Fibroblast of pulmonary artery (primary cell): ENCODE results near the gene PLA2G2A.

Experiments
- DNase-seq: peaks from one replicate; pipeline ENCODE4 v3.0.0-alpha.2; 2010; ENCODE audit warnings: low read depth
- H3K4me3 ChIP-seq: replicated peaks from 2 replicates; pipeline ENCODE4 v1.5.1; 2011; ENCODE audit warnings: low read depth, mild to moderate bottlenecking, control low read depth, low read length, moderate library complexity
- TF ChIP-seq, protein P1 (sequence below): IDR thresholded peaks from 2 replicates; pipeline ENCODE4 v1.5.1; 2011; ENCODE audit warnings: mild to moderate bottlenecking, control low read depth, low read length, inconsistent platforms; ENCODE audit errors: missing control alignments

PLA2G2A gene

DNA sequence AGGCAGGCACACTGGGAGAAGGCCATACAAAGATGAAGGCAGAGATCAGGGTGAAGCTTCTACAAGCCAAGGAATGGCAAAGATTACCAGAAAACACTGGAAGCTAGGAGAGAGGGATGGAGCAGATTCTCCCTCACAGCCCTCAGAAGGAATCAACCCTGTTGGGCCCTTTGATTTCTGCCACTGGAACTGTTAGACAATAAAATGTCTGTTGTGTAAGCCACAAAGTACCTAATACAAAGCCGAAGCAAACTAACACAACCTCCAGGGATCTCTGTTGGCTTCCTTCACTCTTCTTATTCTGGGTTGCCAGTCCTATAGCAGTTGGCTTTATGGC is 1.7 kb upstream of the PLA2G2A start:
- H3K4me3 ChIP-seq = no peak overlapping the region
- no peak for DNase-seq

DNA sequence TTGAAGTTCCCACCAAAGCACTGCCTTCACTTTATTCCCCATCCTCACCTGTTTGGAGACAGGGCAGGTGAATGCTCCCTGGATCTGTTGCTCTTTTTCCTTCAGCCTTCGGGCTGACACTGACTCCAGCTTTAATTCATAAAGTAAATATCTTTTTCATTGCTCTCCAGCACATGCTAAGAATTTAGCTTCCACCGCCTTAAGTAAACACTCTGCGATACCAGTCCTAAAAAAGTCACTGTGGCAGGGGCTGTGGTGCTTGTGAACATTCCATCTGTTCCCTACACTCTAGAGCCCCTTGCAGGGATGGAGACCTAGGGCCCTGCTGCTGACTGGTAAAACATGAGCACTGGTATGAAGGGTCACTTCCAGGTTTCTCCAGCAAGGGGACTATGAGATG is 896 bp upstream of the PLA2G2A start:
- TF ChIP-seq, protein P1, sequence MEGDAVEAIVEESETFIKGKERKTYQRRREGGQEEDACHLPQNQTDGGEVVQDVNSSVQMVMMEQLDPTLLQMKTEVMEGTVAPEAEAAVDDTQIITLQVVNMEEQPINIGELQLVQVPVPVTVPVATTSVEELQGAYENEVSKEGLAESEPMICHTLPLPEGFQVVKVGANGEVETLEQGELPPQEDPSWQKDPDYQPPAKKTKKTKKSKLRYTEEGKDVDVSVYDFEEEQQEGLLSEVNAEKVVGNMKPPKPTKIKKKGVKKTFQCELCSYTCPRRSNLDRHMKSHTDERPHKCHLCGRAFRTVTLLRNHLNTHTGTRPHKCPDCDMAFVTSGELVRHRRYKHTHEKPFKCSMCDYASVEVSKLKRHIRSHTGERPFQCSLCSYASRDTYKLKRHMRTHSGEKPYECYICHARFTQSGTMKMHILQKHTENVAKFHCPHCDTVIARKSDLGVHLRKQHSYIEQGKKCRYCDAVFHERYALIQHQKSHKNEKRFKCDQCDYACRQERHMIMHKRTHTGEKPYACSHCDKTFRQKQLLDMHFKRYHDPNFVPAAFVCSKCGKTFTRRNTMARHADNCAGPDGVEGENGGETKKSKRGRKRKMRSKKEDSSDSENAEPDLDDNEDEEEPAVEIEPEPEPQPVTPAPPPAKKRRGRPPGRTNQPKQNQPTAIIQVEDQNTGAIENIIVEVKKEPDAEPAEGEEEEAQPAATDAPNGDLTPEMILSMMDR = no peak
- no peak for DNase-seq
- no peak overlapping the region for H3K4me3 ChIP-seq

More for the DNA sequence above, 1.7 kb upstream of the PLA2G2A start:
- TF ChIP-seq, protein P1 = no peak

DNA sequence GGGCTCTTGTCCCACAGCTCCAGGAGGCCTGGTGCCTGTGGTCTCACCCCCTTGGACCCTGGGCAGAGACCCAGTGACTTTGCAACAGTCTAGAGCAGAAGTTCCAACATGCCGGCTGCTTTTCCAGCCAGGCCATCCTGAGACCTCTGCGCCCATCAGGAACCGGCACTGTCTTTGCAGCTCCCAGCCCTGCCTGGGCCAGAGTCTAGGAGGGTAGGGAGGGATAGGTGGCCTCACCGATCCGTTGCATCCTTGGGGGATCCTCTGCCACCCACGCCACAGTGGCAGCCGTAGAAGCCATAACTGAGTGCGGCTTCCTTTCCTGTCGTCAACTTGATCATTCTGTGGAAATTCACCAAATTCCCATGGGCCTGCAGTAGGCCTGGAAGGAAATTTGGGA is 1.3 kb downstream of the PLA2G2A start:
- no peak for DNase-seq
- no peak overlapping the region for H3K4me3 ChIP-seq
- TF ChIP-seq, protein P1 = no peak

DNA sequence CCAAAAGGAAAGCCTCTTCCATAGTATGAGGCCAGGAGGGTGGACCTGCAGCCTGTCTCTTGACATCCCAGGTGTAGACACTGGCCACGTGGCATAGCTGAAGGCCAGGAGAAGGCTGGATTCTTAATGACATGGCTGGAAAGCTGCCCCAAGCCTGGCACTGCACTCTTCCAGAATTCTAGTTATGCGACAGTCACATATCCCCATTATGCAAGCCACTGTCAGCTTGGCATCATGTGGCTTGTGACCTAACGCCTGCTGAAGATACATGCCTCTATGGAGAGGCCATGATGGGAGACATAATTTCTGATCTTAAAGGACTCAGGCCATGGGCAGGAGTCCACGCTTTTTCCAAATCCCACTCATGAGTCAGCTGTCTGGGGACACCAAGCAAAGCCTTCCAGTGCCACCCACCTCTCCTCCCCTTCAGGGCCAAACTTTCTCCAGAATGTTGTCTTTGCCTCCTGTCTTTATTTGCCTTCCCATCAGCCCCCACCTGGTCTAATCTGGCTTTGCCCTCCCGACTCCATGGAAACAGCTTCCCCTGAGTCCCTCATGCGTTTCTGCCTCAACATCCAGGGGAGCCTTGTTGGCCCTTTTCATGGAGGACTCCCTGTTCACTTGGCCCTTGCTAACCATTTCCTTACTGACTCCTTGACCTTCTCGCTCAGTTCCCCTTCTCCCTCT is 3.0 kb downstream of the PLA2G2A start:
- no peak for DNase-seq
- H3K4me3 ChIP-seq = no peak overlapping the region
- TF ChIP-seq, protein P1 = no peak

DNA sequence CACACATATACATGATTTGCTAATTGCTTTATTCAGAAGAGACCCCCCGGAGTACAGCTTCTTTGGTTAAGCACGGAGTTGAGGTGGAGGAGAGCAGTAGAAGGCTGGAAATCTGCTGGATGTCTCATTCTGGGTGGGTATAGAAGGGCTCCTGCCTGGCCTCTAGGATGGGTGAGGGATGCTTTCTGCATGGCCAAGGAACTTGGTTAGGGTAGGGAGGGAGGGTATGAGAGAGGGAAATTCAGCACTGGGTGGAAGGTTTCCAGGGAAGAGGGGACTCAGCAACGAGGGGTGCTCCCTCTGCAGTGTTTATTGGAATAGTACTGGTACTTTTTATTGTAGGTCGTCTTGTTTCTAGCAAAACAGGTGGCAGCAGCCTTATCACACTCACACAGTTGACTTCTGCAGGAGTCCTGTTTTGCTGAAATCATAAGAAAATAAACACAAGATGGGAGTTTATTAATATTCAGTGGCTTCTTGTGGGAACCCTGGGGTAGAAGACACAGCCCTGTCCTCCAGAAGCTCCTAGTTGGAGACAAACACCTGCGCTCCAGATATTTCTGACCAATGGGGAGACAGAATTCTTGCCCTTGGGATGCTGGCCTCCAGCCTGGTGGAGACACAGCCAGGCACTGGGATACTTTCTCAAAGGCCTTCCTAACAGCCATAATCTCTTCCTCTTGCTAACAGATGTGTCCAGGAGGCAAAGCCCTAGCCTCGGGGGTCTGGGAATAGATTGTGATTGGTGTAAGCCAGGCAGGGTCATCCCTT is 3.8 kb downstream of the PLA2G2A start:
- TF ChIP-seq, protein P1 = no peak
- no peak for DNase-seq
- H3K4me3 ChIP-seq = no peak overlapping the region

DNA sequence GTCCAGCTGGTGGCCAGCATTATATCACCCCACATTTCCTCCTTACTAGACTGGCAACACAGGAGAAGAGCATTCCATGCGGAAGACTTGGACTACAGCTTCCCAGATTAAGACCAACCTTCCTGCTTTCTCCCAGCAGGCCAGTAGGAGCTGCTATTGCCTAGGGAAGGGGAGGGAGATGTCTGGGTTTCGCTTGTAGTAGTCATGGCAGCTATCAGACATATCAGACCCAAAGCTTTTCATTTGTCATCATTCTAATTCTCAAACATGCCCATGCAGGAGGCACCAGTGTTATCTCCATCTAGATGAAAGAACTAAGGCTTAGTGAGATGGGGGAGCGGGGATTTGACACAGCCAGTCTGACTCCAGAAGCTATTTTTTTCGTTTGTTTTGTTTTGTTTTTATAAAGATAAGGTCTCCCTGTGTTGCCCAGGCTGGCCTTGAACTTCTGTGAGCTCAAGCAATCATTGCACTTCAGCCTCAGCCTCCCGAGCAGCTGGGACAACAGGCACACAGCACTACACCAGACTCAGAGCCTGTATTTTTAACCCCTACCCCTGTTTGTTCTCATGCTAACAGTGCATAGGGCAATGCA is 4.5 kb downstream of the PLA2G2A start:
- peak; percentile 89 for DNase-seq
- TF ChIP-seq, protein P1 = no peak
- no peak overlapping the region for H3K4me3 ChIP-seq
